HEK293 (cell line): Measurements from ENCODE around the gene MGLL.

ENCODE experiments used
- CTCF ChIP-seq: fragments of 450-650 bp; formaldehyde crosslinking; IDR thresholded peaks from 2 replicates; pipeline ENCODE4 v1.5.1; 2016; ENCODE audit warnings: missing biosample characterization, missing genetic modification characterization
- ZBTB1 ChIP-seq: fragments of 450-650 bp; formaldehyde crosslinking; IDR thresholded peaks from 2 replicates; pipeline ENCODE4 v1.5.1; 2016; ENCODE audit warnings: missing biosample characterization, missing genetic modification characterization
- ZNF175 ChIP-seq: fragments of 450-650 bp; formaldehyde crosslinking; IDR thresholded peaks from 2 replicates; pipeline ENCODE4 v1.5.1; 2016; ENCODE audit warnings: missing biosample characterization, missing genetic modification characterization
- ZNF404 ChIP-seq: fragments of 450-650 bp; formaldehyde crosslinking; IDR thresholded peaks from 2 replicates; pipeline ENCODE4 v1.5.1; 2017; ENCODE audit warnings: missing biosample characterization, missing genetic modification characterization
- ZNF747 ChIP-seq: fragments of 450-650 bp; formaldehyde crosslinking; IDR thresholded peaks from 2 replicates; pipeline ENCODE4 v1.5.1; 2016; ENCODE audit warnings: missing biosample characterization, missing genetic modification characterization
- ZNF768 ChIP-seq: fragments of 450-650 bp; formaldehyde crosslinking; IDR thresholded peaks from 2 replicates; pipeline ENCODE4 v1.5.1; 2018; ENCODE audit warnings: missing biosample characterization, mild to moderate bottlenecking, missing genetic modification characterization

DNA sequence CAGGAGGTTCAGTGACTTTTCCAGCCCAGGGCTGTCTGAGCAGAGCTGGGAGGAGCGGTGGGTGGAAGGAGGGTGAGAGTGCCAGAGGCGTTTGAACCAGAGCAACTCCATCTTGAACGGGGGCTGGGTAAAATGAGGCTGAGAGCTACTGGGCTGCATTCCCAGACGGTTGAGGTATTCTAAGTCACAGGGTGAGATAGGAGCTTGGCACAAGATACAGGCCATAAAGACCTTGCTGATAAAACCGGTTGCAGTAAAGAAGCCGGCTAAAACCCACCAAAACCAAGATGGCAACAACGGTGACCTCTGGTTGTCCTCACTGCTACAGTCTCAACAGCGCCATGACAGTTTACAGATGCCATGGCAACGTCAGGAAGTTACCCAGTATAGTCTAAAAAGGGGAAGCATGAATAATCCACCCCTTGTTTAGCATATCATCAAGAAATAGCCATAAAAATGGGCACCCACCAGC is 89.4 kb downstream of the MGLL start:
- TF ChIP-seq CTCF (tag by site-specific recombination): no peak
- no peak for TF ChIP-seq ZNF175 (tag by site-specific recombination)
- TF ChIP-seq ZNF747 (tag by site-specific recombination): no peak
- TF ChIP-seq ZNF404 (tag by site-specific recombination): no peak
- TF ChIP-seq ZBTB1 (tag by site-specific recombination): no peak
- TF ChIP-seq ZNF768 (tag by site-specific recombination): no peak
